DND-41 (cell line): Measurements from ENCODE around the gene KLF13.

Experiments
- ATAC-seq: fragments of 200-7000 bp; cut with Tn5 transposase; 3 replicates; pipeline ENCODE4 v1.9.1; 2021; ENCODE audit warnings: low read depth; ENCODE audit not compliant: insufficient read depth
- DNase-seq: peaks from one replicate; pipeline ENCODE4 v3.0.0-alpha.2; 2020
- H2AFZ ChIP-seq: 2 replicates; pipeline ENCODE4 v1.6.0; 2012; ENCODE audit warnings: low read depth, low read length
- H3K27ac ChIP-seq: 2 replicates; pipeline ENCODE4 v1.5.1; 2012; ENCODE audit warnings: low read length, inconsistent platforms
- H3K27me3 ChIP-seq: fragments of 200-600 bp; sonication (generic); 2 replicates; pipeline ENCODE4 v1.6.0; 2012; ENCODE audit warnings: low read length, mild to moderate bottlenecking, inconsistent platforms; ENCODE audit not compliant: insufficient read depth, poor library complexity
- H3K36me3 ChIP-seq: 2 replicates; pipeline ENCODE4 v1.5.1; 2012; ENCODE audit warnings: low read length, inconsistent platforms; ENCODE audit not compliant: insufficient read depth
- H3K4me1 ChIP-seq: 2 replicates; pipeline ENCODE4 v1.5.1; 2012; ENCODE audit warnings: mild to moderate bottlenecking, low read length; ENCODE audit not compliant: insufficient read depth
- H3K4me2 ChIP-seq: 2 replicates; pipeline ENCODE4 v1.6.0; 2012; ENCODE audit warnings: mild to moderate bottlenecking, moderate library complexity, low read length, inconsistent platforms; ENCODE audit not compliant: insufficient read depth
- H3K4me3 ChIP-seq, 2 experiments: fragments of 200-600 bp in 1 of 2; shearing (Covaris generic) in 1 of 2; 2 replicates each; pipeline ENCODE4 v1.5.1; 2012 to 2016; ENCODE audit warnings: inconsistent platforms in 2 of 2, low read length in 2 of 2, mild to moderate bottlenecking in 2 of 2, low read depth in 1 of 2, moderate library complexity in 1 of 2
- H3K79me2 ChIP-seq: 2 replicates; pipeline ENCODE4 v1.6.0; 2012; ENCODE audit warnings: low read length, inconsistent platforms; ENCODE audit not compliant: insufficient read depth
- H3K9ac ChIP-seq: 2 replicates; pipeline ENCODE4 v1.6.0; 2012; ENCODE audit warnings: low read depth, mild to moderate bottlenecking, inconsistent platforms, low read length, moderate library complexity
- H3K9me3 ChIP-seq: 2 replicates; pipeline ENCODE4 v1.5.1; 2012; ENCODE audit warnings: low read length, moderate library complexity, mild to moderate bottlenecking, inconsistent platforms; ENCODE audit not compliant: insufficient read depth, severe bottlenecking
- H4K20me1 ChIP-seq: 2 replicates; pipeline ENCODE4 v1.6.0; 2012; ENCODE audit warnings: low read length; ENCODE audit not compliant: insufficient read depth
- EZH2 ChIP-seq: IDR thresholded peaks from 3 replicates; pipeline ENCODE4 v1.6.1; 2012; ENCODE audit warnings: borderline replicate concordance, low read depth, mild to moderate bottlenecking, moderate library complexity, low read length, inconsistent platforms; ENCODE audit not compliant: severe bottlenecking
- TF ChIP-seq, protein P1 (sequence below): IDR thresholded peaks from 2 replicates; pipeline ENCODE4 v1.5.1; 2012; ENCODE audit warnings: borderline replicate concordance, low read length, moderate library complexity, mild to moderate bottlenecking; ENCODE audit not compliant: poor library complexity, severe bottlenecking; ENCODE audit errors: extremely low read depth

Gene KLF13

DNA sequence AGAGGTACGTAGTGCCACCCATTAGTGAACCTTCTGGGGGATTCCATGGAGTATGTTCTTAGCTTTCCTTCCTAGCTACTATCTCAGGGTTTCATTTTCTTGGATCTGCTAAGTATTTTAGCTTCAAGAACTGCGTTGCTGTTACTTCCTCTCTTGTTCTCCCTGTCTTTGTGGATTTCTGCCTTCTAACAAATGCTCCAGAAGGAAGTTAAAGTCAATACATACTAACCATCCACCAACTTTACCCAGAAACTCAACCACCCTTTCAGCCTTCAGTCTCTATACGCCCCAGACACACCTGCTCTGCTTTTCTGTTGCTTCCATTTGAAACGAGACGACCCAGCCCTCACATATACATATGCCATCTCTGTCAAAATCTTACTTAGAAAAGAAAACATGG is 2.4 kb upstream of the KLF13 start:
- no peaks in the 10 kb centered on the region for H3K27me3 ChIP-seq
- H3K79me2 ChIP-seq = peaks cover 21% of the 10 kb centered on the region
- H3K36me3 ChIP-seq = peaks cover 4% of the 10 kb centered on the region; the same call in 1 of the 2 replicates
- peaks cover 11% of the 10 kb centered on the region for H4K20me1 ChIP-seq
- no peak overlapping the region for H3K4me2 ChIP-seq
- no peak overlapping the region for H3K4me3 ChIP-seq
- H2AFZ ChIP-seq = no peak overlapping the region
- DNase-seq (no peak), ATAC-seq (no peak)
- H3K27ac ChIP-seq = no peak overlapping the region
- peaks cover 34% of the 10 kb centered on the region for H3K4me1 ChIP-seq
- H3K9ac ChIP-seq = no peak overlapping the region
- no peak for TF ChIP-seq EZH2
- TF ChIP-seq, protein P1, sequence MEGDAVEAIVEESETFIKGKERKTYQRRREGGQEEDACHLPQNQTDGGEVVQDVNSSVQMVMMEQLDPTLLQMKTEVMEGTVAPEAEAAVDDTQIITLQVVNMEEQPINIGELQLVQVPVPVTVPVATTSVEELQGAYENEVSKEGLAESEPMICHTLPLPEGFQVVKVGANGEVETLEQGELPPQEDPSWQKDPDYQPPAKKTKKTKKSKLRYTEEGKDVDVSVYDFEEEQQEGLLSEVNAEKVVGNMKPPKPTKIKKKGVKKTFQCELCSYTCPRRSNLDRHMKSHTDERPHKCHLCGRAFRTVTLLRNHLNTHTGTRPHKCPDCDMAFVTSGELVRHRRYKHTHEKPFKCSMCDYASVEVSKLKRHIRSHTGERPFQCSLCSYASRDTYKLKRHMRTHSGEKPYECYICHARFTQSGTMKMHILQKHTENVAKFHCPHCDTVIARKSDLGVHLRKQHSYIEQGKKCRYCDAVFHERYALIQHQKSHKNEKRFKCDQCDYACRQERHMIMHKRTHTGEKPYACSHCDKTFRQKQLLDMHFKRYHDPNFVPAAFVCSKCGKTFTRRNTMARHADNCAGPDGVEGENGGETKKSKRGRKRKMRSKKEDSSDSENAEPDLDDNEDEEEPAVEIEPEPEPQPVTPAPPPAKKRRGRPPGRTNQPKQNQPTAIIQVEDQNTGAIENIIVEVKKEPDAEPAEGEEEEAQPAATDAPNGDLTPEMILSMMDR = no peak
- no peaks in the 10 kb centered on the region for H3K9me3 ChIP-seq

DNA sequence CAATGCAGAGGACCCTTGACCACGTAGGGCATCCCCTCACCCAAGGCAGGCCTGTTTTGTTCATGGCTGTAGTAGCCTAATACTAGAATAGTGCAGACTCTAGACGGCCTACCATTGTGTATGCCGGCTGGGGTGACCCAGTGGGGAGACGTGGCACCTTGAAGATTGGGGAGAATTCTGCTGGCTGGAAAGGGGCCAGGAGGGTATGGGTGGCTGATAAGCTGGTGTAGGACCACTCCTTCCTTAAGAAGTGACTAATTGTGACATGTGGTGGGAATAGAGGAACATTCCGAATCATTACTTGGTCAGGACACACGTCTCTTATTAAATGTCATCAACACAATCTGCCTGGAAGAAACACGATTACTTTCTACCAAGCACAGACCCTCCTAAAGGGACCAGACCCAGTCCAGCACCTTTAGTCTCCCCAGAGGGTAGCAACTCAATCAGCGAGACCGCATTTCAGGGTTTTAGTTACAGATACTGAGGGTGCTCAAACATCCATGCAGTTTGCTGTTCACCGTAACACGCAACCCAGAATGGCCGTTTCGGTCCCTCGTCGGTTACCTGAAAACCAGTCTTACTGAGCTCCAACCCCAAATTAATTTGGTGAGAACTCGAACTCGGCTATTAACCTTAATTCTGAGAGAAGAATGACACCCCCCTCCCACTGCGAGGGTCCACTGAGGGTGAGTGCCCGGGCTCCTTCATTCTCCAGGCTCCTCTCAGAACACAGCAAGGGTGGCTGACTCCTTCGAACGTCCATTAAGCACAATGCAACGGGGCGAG is 1.6 kb upstream of the KLF13 start:
- H3K9ac ChIP-seq = peak overlapping the region; percentile 91
- peak overlapping the region; percentile 71 for H3K4me2 ChIP-seq
- peak overlapping the region in 1 of 2 experiments; percentile 63; a peak in 3 of 4 replicates for H3K4me3 ChIP-seq
- H3K27ac ChIP-seq = peak overlapping the region; percentile 79
- peaks cover 19% of the 10 kb centered on the region for H4K20me1 ChIP-seq
- DNase-seq (no peak), ATAC-seq (no peak)
- peaks cover 30% of the 10 kb centered on the region for H3K79me2 ChIP-seq
- peaks cover 11% of the 10 kb centered on the region for H3K36me3 ChIP-seq
- H3K4me1 ChIP-seq = peaks cover 37% of the 10 kb centered on the region
- no peaks in the 10 kb centered on the region for H3K9me3 ChIP-seq
- no peak for TF ChIP-seq EZH2
- TF ChIP-seq, protein P1 = no peak
- no peaks in the 10 kb centered on the region for H3K27me3 ChIP-seq
- peak overlapping the region; percentile 58 for H2AFZ ChIP-seq

DNA sequence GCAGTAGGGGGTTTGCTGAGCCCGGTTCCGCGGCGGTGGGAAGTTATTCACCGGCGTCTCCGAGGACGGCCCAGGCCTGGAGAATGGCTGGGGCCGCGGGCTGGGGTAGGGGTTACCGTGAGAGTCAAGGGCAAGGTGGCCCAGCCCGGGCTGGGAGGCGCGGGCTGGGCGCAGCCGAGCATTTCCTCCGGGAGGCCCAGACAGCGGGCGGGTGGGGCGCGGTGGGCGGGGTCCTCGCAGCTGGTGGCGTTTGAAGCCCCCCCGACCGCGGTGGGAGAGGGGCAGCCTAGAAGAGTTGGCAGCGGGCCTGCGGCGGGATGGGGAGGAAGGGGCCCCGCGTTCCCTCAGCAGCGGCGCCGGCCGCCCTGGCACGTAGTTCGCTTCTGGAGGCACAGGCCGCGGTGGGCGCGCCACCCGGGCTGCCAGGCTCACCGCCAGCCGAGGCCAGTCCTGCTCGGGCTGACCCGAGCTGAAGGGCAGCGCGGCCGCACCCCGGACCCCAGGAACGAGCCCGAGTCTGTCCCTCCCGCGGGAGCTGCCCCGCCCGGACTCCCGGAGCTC is 960 bp upstream of the KLF13 start:
- TF ChIP-seq, protein P1 = no peak
- no peak for TF ChIP-seq EZH2
- peak; percentile 57 for ATAC-seq
- no peaks in the 10 kb centered on the region for H3K9me3 ChIP-seq
- peaks cover 39% of the 10 kb centered on the region for H3K4me1 ChIP-seq
- peaks cover 36% of the 10 kb centered on the region for H3K79me2 ChIP-seq
- H4K20me1 ChIP-seq = peaks cover 26% of the 10 kb centered on the region
- peak overlapping the region; percentile 91 for H3K27ac ChIP-seq
- H3K27me3 ChIP-seq = no peaks in the 10 kb centered on the region
- peak; percentile 93 for DNase-seq
- H3K9ac ChIP-seq = peak overlapping the region; percentile 91
- H3K36me3 ChIP-seq = peaks cover 17% of the 10 kb centered on the region
- peak overlapping the region; percentile 71 for H3K4me2 ChIP-seq
- peak overlapping the region; percentile 76 for H2AFZ ChIP-seq
- peak overlapping the region; percentile 29 to 63; a peak in 3 of 4 replicates for H3K4me3 ChIP-seq
